HG03196 (cell line): ENCODE data around the gene RUVBL2.
"Not testable (repeated sequence)": the region's sequence is repeated elsewhere in the genome, so short reads cannot be mapped to it uniquely, and the experiment has no call there.

Experiments used
- ATAC-seq: cut with Tn5 transposase; IDR thresholded peaks from one replicate; pipeline ENCODE4 v1.9.1; 2021; ENCODE audit not compliant: unreplicated experiment

The RUVBL2 gene

GRCh38 chr19:49016067-49016839, 22.6 kb downstream of the RUVBL2 start:
- no peak for ATAC-seq

DNA sequence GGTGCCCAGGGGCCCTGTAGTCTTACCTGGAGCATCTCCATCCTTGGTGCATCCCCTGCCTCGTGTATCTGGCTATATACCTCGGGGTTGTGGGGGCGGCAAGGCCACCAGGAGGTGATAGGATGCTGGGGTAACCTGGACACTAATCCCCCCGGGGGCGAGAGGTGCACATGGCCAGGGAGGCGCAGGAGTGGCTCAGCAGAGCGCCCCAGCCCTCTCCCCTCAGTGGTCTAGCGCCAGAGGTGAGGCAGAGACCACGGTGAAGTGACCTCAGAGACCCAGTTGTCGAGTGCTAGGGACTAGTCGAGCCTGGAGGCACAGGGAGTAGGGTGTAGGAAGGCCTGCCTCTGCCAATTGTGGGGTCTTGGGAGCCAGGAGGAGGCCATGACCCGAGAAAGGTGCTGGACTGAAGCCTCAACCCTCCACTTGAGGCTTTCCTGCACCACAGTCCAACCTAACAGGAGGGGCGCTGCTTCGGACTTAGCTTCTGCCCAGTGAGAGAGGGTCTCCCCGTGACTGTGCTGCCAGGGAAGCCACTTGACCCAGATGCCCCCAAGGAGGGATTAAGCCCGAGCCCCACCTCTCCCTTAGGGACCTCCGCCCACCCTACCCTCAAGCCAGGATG, 23.5 kb downstream of the RUVBL2 start, which contains the start of gene LHB:
LHB (minus strand) TSS at position 51 of the 625 bp plus-strand sequence; CDS start at position 41, 10 bp downstream.
- ATAC-seq: no peak

DNA sequence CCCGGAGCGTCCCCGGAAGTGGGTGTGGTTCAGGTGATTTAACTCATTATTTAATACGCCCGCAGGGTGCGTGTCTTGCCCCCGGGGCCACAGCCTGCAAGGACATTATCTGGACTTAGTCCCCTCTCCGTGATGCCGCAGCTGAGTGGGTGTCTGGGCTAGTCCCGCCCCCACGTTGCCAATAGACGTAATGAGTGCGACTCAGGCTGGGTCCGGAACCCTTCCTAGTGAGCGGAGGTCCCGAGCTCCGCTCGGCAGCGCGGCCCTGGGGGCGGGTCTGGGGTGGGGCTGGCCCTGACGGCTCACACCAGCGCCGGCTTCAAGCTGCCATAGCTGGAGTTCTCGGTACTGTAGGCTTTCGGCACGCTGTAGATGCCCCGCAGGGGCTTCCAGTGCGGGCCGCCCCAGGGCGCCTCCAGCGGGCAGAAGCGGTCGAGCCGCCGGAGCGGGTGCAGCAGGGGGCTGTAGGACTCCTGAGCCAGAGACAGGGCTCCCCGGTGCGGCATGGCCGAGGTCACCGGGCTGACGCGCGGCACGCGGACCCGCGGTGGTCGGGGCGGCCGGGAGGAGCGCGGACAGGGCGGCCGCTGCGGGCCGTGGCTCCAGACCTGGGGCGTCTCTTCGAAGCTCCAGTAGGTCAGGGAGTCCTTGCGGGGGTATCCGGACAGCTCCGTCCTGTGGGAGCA, 24.1 kb downstream of the RUVBL2 start:
- ATAC-seq: no peak

GRCh38 chr19:49018388-49019241, 24.9 kb downstream of the RUVBL2 start:
- ATAC-seq: not testable (repeated sequence)

DNA sequence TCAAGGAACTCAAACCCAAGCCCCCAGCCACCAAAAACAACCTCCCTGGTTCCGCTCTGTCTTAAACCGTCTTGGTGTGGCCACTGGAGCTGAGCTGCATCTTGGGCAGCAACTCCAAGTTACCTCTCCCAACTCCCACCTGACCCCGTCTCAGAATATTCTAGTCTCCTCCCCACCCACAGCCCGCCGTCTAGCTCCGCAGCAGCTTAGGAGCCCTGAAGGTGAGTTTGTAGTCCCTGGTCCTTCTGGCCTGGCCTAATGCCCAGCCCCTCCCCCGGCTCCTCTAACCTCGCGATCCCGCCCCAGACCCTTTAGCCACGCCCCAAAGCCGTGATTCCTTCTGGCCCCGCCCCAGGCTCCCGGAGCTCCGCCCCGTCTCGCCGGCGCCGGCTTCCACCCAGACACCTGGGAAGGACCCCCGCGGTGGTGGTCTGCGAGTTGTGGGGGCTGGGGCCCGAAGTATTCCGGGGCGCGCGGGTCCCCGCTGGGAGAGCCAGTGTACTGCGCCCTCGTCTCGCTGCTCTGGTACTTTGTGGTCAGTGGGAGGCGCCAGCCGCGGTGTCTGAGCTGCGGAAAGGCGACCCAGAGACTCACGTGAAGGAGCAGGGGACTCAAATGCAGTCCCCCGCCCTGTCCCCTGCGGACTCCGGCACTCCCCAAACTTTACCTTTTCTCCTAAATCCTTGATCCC, 25.7 kb downstream of the RUVBL2 start:
- ATAC-seq: no peak

DNA sequence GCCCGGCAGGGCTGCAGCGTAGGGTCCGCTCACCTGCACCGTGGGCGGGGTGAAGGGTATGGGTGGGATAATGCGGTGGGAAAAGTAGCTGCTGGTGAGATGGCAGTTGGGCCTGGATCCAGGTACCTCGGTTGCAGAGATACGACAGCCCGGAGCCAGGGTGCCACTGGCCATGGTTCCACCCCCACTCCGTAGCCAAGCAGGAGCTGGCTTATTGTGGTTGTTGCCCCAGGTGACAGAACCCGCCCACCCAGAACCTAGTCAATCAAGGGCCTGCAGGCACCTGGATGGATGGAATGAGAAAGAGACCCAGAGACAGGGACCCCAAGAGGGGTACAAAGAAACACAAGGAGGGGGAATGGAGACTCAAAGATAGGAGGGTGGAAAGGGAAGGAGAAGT, 26.7 kb downstream of the RUVBL2 start:
- no peak for ATAC-seq

GRCh38 chr19:49020931-49021895, 27.5 kb downstream of the RUVBL2 start:
- no peak for ATAC-seq

- no peak for ATAC-seq
Observed at GRCh38 chr19:49022116-49022515, 28.4 kb downstream of the RUVBL2 start.

- ATAC-seq: not testable (repeated sequence)
Observed at GRCh38 chr19:49024233-49024632, 30.5 kb downstream of the RUVBL2 start, which contains the start of gene CGB3. Gene CGB3, minus strand, starts transcription at chr19:49024333. Its CDS starts 362 bp downstream, at chr19:49023971.

DNA sequence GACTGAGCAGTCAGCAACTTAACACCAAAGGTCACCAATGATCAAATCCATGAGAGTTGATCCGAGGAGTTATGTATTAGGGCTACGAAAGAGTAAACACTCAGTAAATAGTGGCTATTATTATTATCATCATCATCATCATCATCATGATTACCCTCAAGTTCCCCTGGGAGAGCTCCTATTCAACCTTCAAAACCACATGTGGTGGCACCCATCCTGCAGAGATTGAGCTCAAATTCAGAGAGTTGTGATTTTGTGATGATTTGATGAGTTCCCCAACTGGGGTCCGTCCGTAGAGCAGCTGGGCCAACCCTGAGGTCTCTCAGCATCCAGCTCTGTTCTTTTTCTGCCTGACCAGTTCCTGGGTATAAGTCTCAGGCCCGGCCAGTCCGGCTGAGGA, 31.4 kb downstream of the RUVBL2 start:
- ATAC-seq: not testable (repeated sequence)

- not testable (repeated sequence) for ATAC-seq
Observed at GRCh38 chr19:49025599-49025998, 31.9 kb downstream of the RUVBL2 start.

DNA sequence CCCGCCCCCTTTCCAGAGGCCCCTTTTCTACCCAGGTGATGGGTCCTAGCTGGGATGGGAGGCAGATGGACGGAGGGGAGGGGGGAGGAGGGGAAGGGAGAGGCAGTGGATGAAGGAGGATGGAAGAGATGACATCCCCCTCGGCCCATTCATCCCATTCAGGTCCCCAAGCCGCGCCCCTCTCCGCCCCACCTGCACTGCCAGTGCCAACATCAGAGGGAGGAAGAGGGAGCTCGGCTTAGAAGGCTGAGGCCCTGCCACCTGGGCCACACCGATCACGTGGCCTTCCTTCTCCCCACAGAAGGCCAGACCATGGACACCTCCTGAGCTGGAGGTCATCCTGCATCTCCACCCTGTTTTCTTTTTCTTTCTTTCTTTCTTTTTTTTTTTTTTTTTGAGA, 35.0 kb downstream of the RUVBL2 start:
- ATAC-seq: not testable (repeated sequence)

- ATAC-seq: not testable (repeated sequence)
Observed at GRCh38 chr19:49029749-49030148, 36.1 kb downstream of the RUVBL2 start.

DNA sequence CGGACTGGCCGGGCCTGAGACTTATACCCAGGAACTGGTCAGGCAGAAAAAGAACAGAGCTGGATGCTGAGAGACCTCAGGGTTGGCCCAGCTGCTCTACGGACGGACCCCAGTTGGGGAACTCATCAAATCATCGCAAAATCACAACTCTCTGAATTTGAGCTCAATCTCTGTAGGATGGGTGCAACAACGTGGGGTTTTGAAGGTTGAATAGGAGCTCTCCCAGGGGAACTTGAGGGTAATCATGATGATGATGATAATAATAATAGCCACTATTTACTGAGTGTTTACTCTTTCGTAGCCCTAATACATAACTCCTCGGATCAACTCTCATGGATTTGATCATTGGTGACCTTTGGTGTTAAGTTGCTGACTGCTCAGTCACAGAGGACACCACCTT, 36.6 kb downstream of the RUVBL2 start:
- ATAC-seq: not testable (repeated sequence)

DNA sequence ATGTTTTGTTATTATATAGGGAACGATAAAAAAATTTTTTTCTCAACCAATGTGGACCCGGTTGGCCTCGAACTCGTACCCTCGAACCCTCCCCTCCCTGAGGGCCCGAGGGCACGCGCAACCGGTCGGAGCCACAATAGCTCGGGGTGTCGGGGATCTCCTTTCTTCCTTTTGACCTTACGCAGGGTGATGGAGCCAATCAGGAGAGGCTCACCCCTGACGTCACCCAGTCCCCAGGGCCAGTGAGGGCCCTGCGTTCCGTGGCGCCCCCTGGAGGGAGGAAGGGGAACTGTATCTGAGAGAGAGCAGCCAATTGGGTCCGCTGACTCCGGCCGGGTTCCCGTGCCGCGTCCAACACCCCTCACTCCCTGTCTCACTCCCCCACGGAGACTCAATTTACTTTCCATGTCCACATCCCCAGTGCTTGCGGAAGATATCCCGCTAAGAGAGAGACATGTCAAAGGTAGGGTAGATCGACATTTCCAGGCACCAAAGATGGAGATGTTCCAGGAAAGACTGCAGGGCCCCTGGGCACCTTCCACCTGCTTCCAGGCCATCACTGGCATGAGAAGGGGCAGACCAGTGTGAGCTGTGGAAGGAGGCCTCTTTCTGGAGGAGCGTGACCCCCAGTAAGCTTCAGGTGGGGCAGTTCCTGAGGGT, 38.1 kb downstream of the RUVBL2 start, which contains the start of gene CGB2:
CGB2 (plus strand) TSS at position 249 of the 660 bp plus-strand sequence; CDS start at position 455, 206 bp downstream.
- not testable (repeated sequence) for ATAC-seq

- ATAC-seq: not testable (repeated sequence)
Observed at GRCh38 chr19:49036815-49037214, 43.1 kb downstream of the RUVBL2 start, which contains the start of gene CGB1. Gene CGB1, minus strand, starts transcription at chr19:49036895. Its CDS starts 184 bp downstream, at chr19:49036711.

DNA sequence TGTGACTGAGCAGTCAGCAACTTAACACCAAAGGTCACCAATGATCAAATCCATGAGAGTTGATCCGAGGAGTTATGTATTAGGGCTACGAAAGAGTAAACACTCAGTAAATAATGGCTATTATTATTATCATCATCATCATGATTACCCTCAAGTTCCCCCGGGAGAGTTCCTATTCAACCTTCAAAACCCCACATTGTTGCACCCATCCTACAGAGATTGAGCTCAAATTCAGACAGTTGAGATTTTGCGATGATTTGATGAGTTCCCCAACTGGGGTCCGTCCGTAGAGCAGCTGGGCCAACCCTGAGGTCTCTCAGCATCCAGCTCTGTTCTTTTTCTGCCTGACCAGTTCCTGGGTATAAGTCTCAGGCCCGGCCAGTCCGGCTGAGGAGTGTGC, 44.4 kb downstream of the RUVBL2 start:
- ATAC-seq: not testable (repeated sequence)
